H9 (cell line): ENCODE results near the gene C1QTNF1. TPM values are rescaled to one million over a fixed set of nuclear protein-coding genes. Genes with fewer than 3 reads are reported as not detected.

Source experiments
- DNase-seq: peaks from one replicate; pipeline ENCODE4 v3.0.0-alpha.2; 2017
- H2AFZ ChIP-seq: one replicate; pipeline ENCODE4 v1.6.1; 2013; ENCODE audit warnings: mild to moderate bottlenecking, low read length, control low read depth, moderate library complexity
- H2AK5ac ChIP-seq: 2 replicates; pipeline ENCODE4 v1.6.1; 2013; ENCODE audit warnings: low read length, control low read depth, mixed read lengths; ENCODE audit not compliant: insufficient read length
- H2BK120ac ChIP-seq: one replicate; pipeline ENCODE4 v1.6.1; 2013; ENCODE audit warnings: low read depth, mild to moderate bottlenecking, low read length, control low read depth, inconsistent platforms; ENCODE audit not compliant: poor library complexity, severe bottlenecking
- H2BK12ac ChIP-seq: 2 replicates; pipeline ENCODE4 v1.6.1; 2013; ENCODE audit warnings: low read length, control low read depth, mixed read lengths, low read depth; ENCODE audit not compliant: insufficient read length
- H2BK15ac ChIP-seq: 2 replicates; pipeline ENCODE4 v1.6.1; 2013; ENCODE audit warnings: low read depth, low read length, control low read depth
- H2BK20ac ChIP-seq: one replicate; pipeline ENCODE4 v1.6.1; 2013; ENCODE audit warnings: low read depth, mild to moderate bottlenecking, low read length, control low read depth, inconsistent platforms; ENCODE audit not compliant: poor library complexity, severe bottlenecking
- H2BK5ac ChIP-seq: 2 replicates; pipeline ENCODE4 v1.6.1; 2013; ENCODE audit warnings: low read length, control low read depth, mixed read lengths; ENCODE audit not compliant: insufficient read length
- H3K14ac ChIP-seq: 2 replicates; pipeline ENCODE4 v1.6.1; 2013; ENCODE audit warnings: low read length, control low read depth; ENCODE audit not compliant: insufficient read depth
- H3K18ac ChIP-seq: 2 replicates; pipeline ENCODE4 v1.6.1; 2013; ENCODE audit warnings: low read depth, mild to moderate bottlenecking, mixed read lengths, low read length, control low read depth; ENCODE audit not compliant: insufficient read length
- H3K23ac ChIP-seq: 2 replicates; pipeline ENCODE4 v1.6.1; 2013; ENCODE audit warnings: low read length, control low read depth, mixed read lengths, low read depth; ENCODE audit not compliant: insufficient read length
- H3K23me2 ChIP-seq: 2 replicates; pipeline ENCODE4 v1.6.1; 2013; ENCODE audit warnings: low read depth, mild to moderate bottlenecking, mixed read lengths, low read length, control low read depth; ENCODE audit not compliant: insufficient read length, poor library complexity, severe bottlenecking
- H3K27ac ChIP-seq: 2 replicates; pipeline ENCODE4 v1.5.1; 2013; ENCODE audit warnings: low read length, control low read depth, mixed read lengths, low read depth; ENCODE audit not compliant: insufficient read length
- H3K27me3 ChIP-seq: 2 replicates; pipeline ENCODE4 v1.6.1; 2013; ENCODE audit warnings: low read length, control low read depth, inconsistent platforms; ENCODE audit not compliant: insufficient read depth
- H3K4ac ChIP-seq: 2 replicates; pipeline ENCODE4 v1.6.1; 2013; ENCODE audit warnings: low read depth, mild to moderate bottlenecking, control low read depth, inconsistent platforms, low read length, moderate library complexity
- H3K4me1 ChIP-seq: 2 replicates; pipeline ENCODE4 v1.6.1; 2013; ENCODE audit warnings: low read length, control low read depth, inconsistent platforms; ENCODE audit not compliant: insufficient read depth
- H3K4me2 ChIP-seq: 2 replicates; pipeline ENCODE4 v1.6.1; 2013; ENCODE audit warnings: low read length, control low read depth, mixed read lengths; ENCODE audit not compliant: insufficient read length, insufficient read depth
- H3K56ac ChIP-seq: 2 replicates; pipeline ENCODE4 v1.6.1; 2013; ENCODE audit warnings: low read depth, mild to moderate bottlenecking, mixed read lengths, low read length, control low read depth; ENCODE audit not compliant: insufficient read length
- H3K79me1 ChIP-seq: 2 replicates; pipeline ENCODE4 v1.6.1; 2013; ENCODE audit warnings: low read depth, mild to moderate bottlenecking, moderate library complexity, low read length, control low read depth, inconsistent platforms; ENCODE audit not compliant: insufficient read depth, poor library complexity, severe bottlenecking
- H3K79me2 ChIP-seq: 2 replicates; pipeline ENCODE4 v1.6.1; 2013; ENCODE audit warnings: low read length, control low read depth, inconsistent platforms; ENCODE audit not compliant: insufficient read depth
- H3K9ac ChIP-seq: 2 replicates; pipeline ENCODE4 v1.6.1; 2013; ENCODE audit warnings: low read length, control low read depth, mixed read lengths; ENCODE audit not compliant: insufficient read length; ENCODE audit errors: extremely low read depth
- H3K9me3 ChIP-seq: one replicate; pipeline ENCODE4 v1.6.1; 2013; ENCODE audit warnings: low read depth, low read length, inconsistent platforms; ENCODE audit not compliant: control insufficient read depth
- H3T11ph ChIP-seq: one replicate; pipeline ENCODE4 v1.6.1; 2013; ENCODE audit warnings: mild to moderate bottlenecking, low read length, control low read depth, inconsistent platforms
- H4K20me1 ChIP-seq: one replicate; pipeline ENCODE4 v1.6.1; 2013; ENCODE audit not compliant: control insufficient read depth, insufficient read length, insufficient read depth
- H4K5ac ChIP-seq: 2 replicates; pipeline ENCODE4 v1.6.1; 2013; ENCODE audit warnings: low read depth, mild to moderate bottlenecking, mixed read lengths, low read length, control low read depth; ENCODE audit not compliant: insufficient read length
- H4K8ac ChIP-seq: replicated peaks from 2 replicates; pipeline ENCODE4 v1.6.1; 2013; ENCODE audit warnings: low read length, control low read depth, mixed read lengths, low read depth; ENCODE audit not compliant: insufficient read length
- H4K91ac ChIP-seq: 2 replicates; pipeline ENCODE4 v1.6.1; 2013; ENCODE audit warnings: low read depth, mild to moderate bottlenecking, moderate library complexity, mixed read lengths, low read length, control low read depth; ENCODE audit not compliant: insufficient read length
- H3K27ac Mint-ChIP-seq, 3 experiments: 2 replicates in 2 of 3; 3 replicates in 1 of 3; pipeline ENCODE4 v1.8.0; 2020 to 2021; ENCODE audit warnings: mixed read lengths in 3 of 3, mild to moderate bottlenecking in 1 of 3, moderate library complexity in 1 of 3
- H3K27me3 Mint-ChIP-seq: 2 replicates; pipeline ENCODE4 v1.8.0; 2021; ENCODE audit warnings: low read depth, mild to moderate bottlenecking, moderate library complexity, mixed read lengths
- H3K36me3 Mint-ChIP-seq, 3 experiments: 2 replicates in 2 of 3; 3 replicates in 1 of 3; pipeline ENCODE4 v1.8.0; 2020 to 2021; ENCODE audit warnings: low read depth in 3 of 3, mixed read lengths in 3 of 3; ENCODE audit not compliant: insufficient read depth in 1 of 3
- H3K4me1 Mint-ChIP-seq, 2 experiments: 2 replicates each; pipeline ENCODE4 v1.8.0; 2020; ENCODE audit warnings: mixed read lengths in 2 of 2
- H3K4me3 Mint-ChIP-seq, 2 experiments: 2 replicates in 1 of 2; 3 replicates in 1 of 2; pipeline ENCODE4 v1.8.0; 2020 to 2021; ENCODE audit warnings: mild to moderate bottlenecking in 2 of 2, mixed read lengths in 2 of 2, moderate library complexity in 1 of 2
- H3K9me3 Mint-ChIP-seq, 2 experiments: 2 replicates in 1 of 2; 3 replicates in 1 of 2; pipeline ENCODE4 v1.8.0; 2020; ENCODE audit warnings: mild to moderate bottlenecking in 2 of 2, mixed read lengths in 2 of 2, moderate library complexity in 1 of 2
- CTCF ChIP-seq: fragments of 200-600 bp; sonication (generic); conservative IDR thresholded peaks from 3 replicates; pipeline ENCODE4 v1.8.0; 2021; ENCODE audit warnings: antibody characterized with exemption, mild to moderate bottlenecking
- WGBS: extraction: QIAGEN DNeasy Blood & Tissue Kit; methylation state at CpG from one replicate; pipeline ENCODE4 v1.1.7; 2013; ENCODE audit warnings: missing lambda C conversion rate, low lambda C conversion rate, mixed read lengths; ENCODE audit not compliant: insufficient read length; ENCODE audit errors: extremely low coverage; 5-methylcytosine and 5-hydroxymethylcytosine counted together
- total RNA-seq: library from RNA; stranded (reverse); gene quantifications from 2 replicates; pipeline ENCODE4 v1.2.1, GENCODE V29; 2021

The C1QTNF1 gene
- total RNA-seq, 1 experiment from 2014 or later, result 0.96 TPM

GRCh38 chr17:79080761-79081290 lies 56.9 kb downstream of the C1QTNF1 start:
- H3K4ac ChIP-seq, result no peak overlapping the region
- H3K27me3 ChIP-seq, result no peaks in the 10 kb centered on the region
- Mint-ChIP-seq H3K4me1 (peaks cover 1 to 2% of the 10 kb centered on the region in 2 experiments), H3K27me3 (peaks cover 1% of the 10 kb centered on the region), H3K27ac (no peak overlapping the region), H3K9me3 (peaks cover 0 to 3% of the 10 kb centered on the region in 2 experiments; a peak in 2 of 5 replicates), H3K36me3 (peaks cover 15 to 45% (median 37%) of the 10 kb centered on the region in 3 experiments), H3K4me3 (no peak overlapping the region)
- no peak for TF ChIP-seq CTCF
- no CpG with 5 or more reads among the region's 17 CpGs for WGBS
- H3K4me1 ChIP-seq, result no peaks in the 10 kb centered on the region
- no peak overlapping the region for H3K23ac ChIP-seq
- H3K9me3 ChIP-seq, result no peaks in the 10 kb centered on the region
- H2BK5ac ChIP-seq, result no peak overlapping the region
- no peak overlapping the region for H4K5ac ChIP-seq
- H3K9ac ChIP-seq, result no peak overlapping the region
- no peak overlapping the region for H2BK15ac ChIP-seq
- no peak overlapping the region for H2BK20ac ChIP-seq
- no peak overlapping the region for H3T11ph ChIP-seq
- no peak overlapping the region for H3K27ac ChIP-seq
- H2BK12ac ChIP-seq, result no peak overlapping the region
- no peak overlapping the region for H2AFZ ChIP-seq
- no peaks in the 10 kb centered on the region for H4K20me1 ChIP-seq
- H3K56ac ChIP-seq, result no peak overlapping the region
- H2AK5ac ChIP-seq, result no peak overlapping the region
- H3K79me2 ChIP-seq, result no peaks in the 10 kb centered on the region
- no peak overlapping the region for H4K91ac ChIP-seq
- no peak overlapping the region for H4K8ac ChIP-seq
- no peaks in the 10 kb centered on the region for H3K23me2 ChIP-seq
- no peak for DNase-seq
- no peaks in the 10 kb centered on the region for H3K79me1 ChIP-seq
- no peak overlapping the region for H3K14ac ChIP-seq
- H2BK120ac ChIP-seq, result no peak overlapping the region
- H3K4me2 ChIP-seq, result no peak overlapping the region
- H3K18ac ChIP-seq, result no peak overlapping the region
